MG63 (cell line): ENCODE measurements around the gene PPM1H. TPM values are rescaled to one million over a fixed set of nuclear protein-coding genes. Genes with fewer than 3 reads are reported as not detected.

Experiments
- DNase-seq: peaks from one replicate; pipeline ENCODE4 v3.0.0-alpha.2; 2020
- H3K27me3 ChIP-seq: fragments of 250-450 bp; sonication (Bioruptor Pico); 2 replicates; pipeline ENCODE4 v1.5.1; 2020; ENCODE audit warnings: mild to moderate bottlenecking, moderate library complexity
- H3K36me3 ChIP-seq: fragments of 250-450 bp; sonication (Bioruptor Pico); 2 replicates; pipeline ENCODE4 v1.5.1; 2020; ENCODE audit warnings: mild to moderate bottlenecking, moderate library complexity
- H3K4me3 ChIP-seq: fragments of 250-450 bp; sonication (Bioruptor Pico); 2 replicates; pipeline ENCODE4 v1.5.1; 2020; ENCODE audit warnings: mild to moderate bottlenecking, moderate library complexity
- H3K9me3 ChIP-seq: fragments of 250-450 bp; sonication (Bioruptor Pico); 2 replicates; pipeline ENCODE4 v1.5.1; 2020; ENCODE audit warnings: mild to moderate bottlenecking, moderate library complexity
- total RNA-seq: library from RNA; depleted of rRNA; stranded (reverse); fragments of >200 nt; shearing (Covaris generic); gene quantifications from 2 replicates; pipeline ENCODE4 v1.2.3, GENCODE V29; 2014; ENCODE audit warnings: low replicate concordance

The PPM1H gene
- total RNA-seq, 1 experiment from 2014 or later = 4.0 TPM

DNA sequence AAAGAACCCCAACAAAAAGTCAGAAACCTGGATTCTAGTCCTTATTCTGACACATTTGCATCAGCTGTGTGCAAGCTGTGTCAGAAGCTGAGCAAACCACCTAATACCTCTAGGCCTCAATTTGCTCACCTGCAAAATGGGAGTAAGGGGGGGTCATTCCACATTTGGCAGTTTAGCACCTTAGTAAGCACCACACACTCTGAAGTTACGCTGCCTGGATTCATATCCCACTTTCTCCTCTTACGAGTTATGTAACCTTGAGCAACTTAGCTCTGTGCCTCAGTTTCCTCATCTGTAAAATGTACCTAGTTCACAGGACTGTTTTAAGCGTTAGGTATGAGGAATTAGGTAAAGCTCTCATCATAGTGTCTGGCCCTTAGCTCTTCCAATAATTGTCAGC, 218.9 kb downstream of the PPM1H start:
- H3K4me3 ChIP-seq = no peak overlapping the region

DNA sequence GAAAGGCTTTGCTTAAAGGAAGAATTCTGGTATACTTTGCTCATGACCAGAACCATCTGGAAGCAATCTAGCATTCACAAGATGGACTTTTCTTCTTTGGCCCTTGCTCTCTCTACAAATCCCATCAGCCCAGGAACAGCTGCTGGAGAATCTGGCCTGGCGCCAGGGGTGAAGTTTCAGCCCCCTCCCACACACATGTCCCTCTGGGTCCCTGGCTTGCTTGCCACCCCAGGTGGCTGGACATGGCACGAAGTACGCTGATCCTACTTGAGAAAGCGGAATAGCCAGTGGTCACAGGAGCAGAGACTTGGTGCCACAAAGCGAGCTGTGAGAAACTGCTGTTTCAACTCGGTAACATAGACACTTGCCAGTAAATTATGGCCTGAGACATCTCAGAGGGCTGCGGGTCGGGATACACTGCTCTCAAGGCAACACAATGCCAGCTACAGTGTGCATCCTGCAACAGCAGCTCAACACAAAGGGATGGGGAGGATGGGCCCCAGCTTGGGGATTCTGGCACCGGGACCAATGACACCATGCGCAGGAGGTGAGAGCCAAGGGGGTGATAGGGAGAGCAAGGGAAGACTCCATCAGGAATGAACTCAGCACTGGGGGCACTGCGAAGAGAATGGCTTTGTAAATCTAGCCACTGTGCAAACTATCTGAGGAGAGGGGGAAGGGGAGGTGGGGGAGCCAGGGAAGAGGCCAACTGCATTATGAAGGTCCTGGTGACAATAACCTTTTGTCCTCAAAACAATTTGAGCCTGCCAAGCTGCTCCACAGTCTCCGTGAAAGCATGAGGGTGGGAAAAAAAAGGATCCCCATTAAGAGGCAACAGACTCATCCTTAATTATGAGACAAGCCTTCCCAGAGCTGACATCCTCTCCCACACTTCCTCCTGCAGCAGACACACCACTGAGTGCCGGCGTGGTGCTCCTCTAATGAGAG, 219.9 kb downstream of the PPM1H start:
- no peaks in the 10 kb centered on the region; the same call in 1 of the 2 replicates for H3K9me3 ChIP-seq
- no peaks in the 10 kb centered on the region for H3K27me3 ChIP-seq
- no peak overlapping the region for H3K4me3 ChIP-seq
- H3K36me3 ChIP-seq = 0 out of 2 replicates have a peak, but pooled peaks cover 3% of the 10 kb centered on the region
- DNase-seq = peak; percentile 47

More for the DNA sequence above, 218.9 kb downstream of the PPM1H start:
- H3K9me3 ChIP-seq = no peaks in the 10 kb centered on the region; the same call in 1 of the 2 replicates
- H3K27me3 ChIP-seq = no peaks in the 10 kb centered on the region
- H3K36me3 ChIP-seq = 0 out of 2 replicates have a peak, but pooled peaks cover 3% of the 10 kb centered on the region
- DNase-seq = no peak

DNA sequence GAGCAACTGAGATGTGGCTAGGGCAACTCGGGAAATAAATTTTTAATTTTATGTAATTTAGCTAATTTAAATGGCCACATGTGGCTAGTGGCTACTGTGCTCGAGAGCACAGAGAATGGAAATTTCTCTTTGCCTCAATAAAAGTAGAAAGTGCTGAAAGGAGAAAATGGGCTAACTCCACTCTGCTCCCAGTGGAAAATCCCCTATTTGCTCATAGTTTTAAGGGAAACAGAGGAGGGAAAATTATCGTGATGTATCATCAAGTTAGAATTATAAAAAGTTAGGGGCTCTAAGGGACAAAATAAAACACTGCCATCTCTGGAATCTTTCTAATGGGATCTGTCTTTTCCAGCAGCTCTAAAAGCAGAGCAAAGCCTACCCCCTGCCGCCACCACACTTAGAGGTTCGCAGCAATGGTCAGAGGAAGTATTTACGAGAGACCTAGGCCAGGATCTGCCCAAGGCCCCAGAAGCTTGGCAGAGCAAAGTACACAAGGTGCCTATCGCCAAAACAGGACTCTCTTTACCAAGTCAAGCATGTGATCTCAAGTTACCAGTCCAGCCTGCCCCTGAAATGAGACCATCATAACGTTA, 220.7 kb downstream of the PPM1H start:
- Histone ChIP-seq H3K36me3 (0 out of 2 replicates have a peak, but pooled peaks cover 3% of the 10 kb centered on the region), H3K4me3 (no peak overlapping the region), H3K9me3 (no peaks in the 10 kb centered on the region; the same call in 1 of the 2 replicates), H3K27me3 (no peaks in the 10 kb centered on the region)
- DNase-seq = peak; percentile 70

DNA sequence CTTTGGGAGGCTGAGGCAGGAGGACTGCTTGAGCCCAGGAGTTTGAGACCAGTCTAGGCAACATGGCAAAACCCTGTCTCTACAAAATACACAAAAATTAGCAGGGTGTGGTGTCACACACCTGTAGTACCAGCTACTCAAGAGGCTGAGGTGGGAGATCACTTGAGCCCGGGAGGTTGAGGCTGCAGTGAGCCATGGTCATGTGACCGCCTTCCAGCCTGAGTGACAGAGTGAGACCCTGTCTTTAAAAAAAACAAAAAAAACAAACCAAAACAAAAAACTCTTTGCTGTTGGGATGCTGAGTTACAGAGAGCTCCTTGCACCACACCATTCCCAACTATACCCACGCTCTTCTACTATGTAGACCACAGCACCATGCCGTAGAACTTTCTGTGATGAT, 221.2 kb downstream of the PPM1H start:
- Histone ChIP-seq H3K36me3 (0 out of 2 replicates have a peak, but pooled peaks cover 3% of the 10 kb centered on the region), H3K9me3 (no peaks in the 10 kb centered on the region), H3K27me3 (no peaks in the 10 kb centered on the region), H3K4me3 (no peak overlapping the region)
- no peak for DNase-seq

DNA sequence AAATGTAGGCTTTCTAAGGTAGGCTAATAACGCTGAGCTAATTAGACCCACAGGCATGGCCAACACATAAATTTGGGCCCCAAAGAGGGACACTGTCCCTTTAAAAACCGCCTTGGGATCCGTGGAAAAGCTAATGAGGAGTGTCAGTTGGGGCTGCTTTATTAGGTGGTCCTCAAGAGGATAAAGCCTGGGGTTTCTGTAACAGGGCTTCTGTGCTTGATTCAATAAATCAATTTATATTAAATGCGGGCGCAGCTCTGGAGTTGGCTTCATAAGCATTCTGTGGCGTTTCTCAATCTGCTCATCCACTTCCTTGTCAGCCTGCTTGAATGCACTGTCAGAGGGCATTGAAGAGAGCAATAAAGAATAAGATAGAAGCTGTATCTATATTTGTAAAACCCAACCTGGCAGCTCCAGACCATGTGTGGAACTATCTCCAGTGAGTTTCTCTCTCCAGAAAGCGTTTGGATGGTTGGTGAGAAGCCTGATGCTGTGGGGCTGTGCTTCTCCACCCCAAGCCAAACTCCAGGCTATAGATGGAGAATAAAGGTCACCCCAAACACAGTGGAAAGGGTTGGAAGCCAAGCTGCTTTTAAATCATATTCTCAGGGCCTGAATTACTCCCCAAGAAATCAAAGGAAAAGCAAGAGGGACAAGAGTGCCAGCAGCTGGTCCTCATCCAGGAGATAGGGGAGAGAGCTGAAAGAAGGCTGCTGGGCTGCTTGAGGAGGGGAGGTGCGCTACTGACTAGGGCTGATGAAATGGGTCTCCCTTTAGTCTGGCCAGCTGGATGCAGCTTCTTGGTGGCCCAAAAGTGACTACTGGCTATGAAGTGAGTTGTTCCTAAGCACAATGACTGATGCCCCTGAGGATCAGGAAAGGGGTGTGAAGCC, 222.0 kb downstream of the PPM1H start:
- Histone ChIP-seq H3K27me3 (no peaks in the 10 kb centered on the region), H3K36me3 (0 out of 2 replicates have a peak, but pooled peaks cover 3% of the 10 kb centered on the region), H3K9me3 (no peaks in the 10 kb centered on the region), H3K4me3 (no peak overlapping the region)
- no peak for DNase-seq

DNA sequence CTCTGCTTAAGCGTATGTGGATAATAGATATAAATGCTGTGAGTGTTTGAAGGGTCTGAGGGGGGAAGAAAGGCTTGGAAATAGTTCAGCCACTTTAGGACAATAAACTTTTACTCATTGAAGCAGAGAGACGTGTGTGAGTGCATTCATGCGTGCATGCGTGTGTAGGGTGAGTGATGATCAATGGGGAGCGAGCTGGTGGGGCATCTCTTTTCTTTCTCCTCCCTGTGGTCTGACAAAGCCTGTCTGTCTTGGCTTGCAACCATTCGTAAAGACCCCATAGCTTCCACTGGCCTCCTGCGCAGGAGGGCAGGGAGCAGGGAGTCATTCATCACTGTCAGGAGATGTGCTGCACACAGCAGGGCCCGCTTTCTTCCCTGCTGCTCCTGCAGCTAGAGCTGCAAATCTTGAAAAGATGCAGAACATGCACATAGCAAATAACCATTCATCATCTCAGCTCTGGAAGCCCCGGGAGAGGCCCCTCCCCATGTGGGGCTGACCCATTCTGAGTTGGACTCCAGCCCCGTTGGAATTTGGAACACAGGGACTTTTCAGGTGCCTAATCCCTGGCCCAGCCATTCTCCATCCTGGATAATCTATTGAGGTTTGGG, 223.2 kb downstream of the PPM1H start:
- no peak for DNase-seq

DNA sequence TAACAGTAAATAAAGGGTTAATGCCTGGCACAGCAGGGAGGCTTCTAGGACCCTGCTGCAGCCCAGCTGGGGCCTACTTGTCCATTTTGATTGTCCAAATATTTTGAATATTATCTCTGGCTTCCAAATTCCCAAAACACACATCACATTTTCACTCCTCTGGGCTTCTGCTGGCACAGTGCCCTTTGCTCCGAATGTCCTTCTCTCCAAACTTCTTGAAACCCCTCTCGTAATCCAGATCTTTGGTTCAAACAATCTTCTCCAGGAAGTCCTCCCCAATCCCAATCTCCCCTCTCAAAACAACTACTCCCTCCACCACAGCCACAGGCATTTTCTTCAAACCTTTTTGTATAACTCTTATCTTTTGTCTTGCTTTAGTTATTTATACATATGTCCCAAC, 225.6 kb downstream of the PPM1H start:
- H3K4me3 ChIP-seq = no peak overlapping the region
- DNase-seq = no peak

More for the DNA sequence above, 223.2 kb downstream of the PPM1H start:
- Histone ChIP-seq H3K4me3 (no peak overlapping the region), H3K27me3 (no peaks in the 10 kb centered on the region), H3K36me3 (0 out of 2 replicates have a peak, but pooled peaks cover 3% of the 10 kb centered on the region), H3K9me3 (no peaks in the 10 kb centered on the region)

DNA sequence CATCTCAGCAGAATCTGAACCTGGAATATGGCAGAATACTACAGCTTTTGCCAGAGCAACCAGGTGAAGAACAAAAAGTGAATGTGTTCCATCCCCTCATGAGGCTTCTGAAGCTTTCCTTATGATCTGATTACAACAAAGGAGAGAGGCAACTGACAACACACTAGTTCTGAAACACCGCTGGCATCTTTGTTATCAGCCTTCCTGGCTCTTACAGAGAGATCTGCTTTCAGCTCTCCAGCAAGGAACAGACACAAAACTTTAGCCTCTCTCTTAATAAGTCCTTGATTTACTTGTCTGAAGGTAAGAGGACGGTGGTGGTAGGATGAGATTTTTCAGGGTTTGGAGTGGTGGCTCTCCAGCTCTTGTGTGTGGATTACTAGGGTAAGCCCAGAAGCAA, 227.0 kb downstream of the PPM1H start:
- H3K9me3 ChIP-seq = no peaks in the 10 kb centered on the region
- DNase-seq = no peak

More for the DNA sequence above, 225.6 kb downstream of the PPM1H start:
- no peaks in the 10 kb centered on the region for H3K9me3 ChIP-seq
- no peaks in the 10 kb centered on the region for H3K27me3 ChIP-seq
- H3K36me3 ChIP-seq = no peaks in the 10 kb centered on the region

DNA sequence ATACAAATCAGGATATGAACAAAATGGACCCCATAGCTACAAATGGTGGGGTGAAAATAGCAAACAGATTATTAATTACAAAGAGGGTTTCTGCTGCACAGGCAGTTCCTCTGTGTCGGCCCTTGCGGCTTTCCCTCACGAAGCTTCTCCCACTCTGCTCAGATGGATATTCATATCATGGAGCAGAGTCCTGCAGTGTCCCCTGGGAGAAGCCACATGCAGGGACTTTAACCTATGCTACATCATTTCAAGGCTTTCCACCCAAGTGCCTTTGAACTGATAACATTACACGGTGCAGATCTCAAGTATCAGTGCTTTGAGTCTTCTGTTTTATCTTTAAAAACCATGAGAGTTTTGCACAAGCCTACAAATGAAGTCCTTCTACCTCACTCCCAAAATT, 229.1 kb downstream of the PPM1H start:
- Histone ChIP-seq H3K9me3 (no peaks in the 10 kb centered on the region), H3K36me3 (no peaks in the 10 kb centered on the region), H3K27me3 (no peaks in the 10 kb centered on the region), H3K4me3 (no peak overlapping the region)
- no peak for DNase-seq

More for the DNA sequence above, 227.0 kb downstream of the PPM1H start:
- no peak overlapping the region for H3K4me3 ChIP-seq
- H3K36me3 ChIP-seq = no peaks in the 10 kb centered on the region
- no peaks in the 10 kb centered on the region for H3K27me3 ChIP-seq

DNA sequence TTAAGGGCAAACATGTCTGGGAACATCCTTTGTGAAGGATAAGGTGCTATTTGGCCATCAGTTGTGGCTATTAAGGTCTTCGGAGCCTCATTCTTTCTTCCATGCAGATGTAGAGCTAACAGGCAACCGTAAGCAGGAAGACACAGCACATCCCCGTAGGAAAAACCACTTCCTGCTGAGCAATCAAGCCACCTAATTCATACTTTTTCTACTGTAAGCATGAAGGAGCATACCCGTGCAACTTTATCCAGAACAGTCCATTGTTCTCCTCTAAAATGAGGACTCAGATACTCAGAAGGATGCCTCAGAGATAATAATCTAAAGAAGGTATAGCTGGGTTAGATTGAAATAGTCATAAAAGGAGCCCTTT, 232.0 kb downstream of the PPM1H start:
- Histone ChIP-seq H3K9me3 (no peaks in the 10 kb centered on the region), H3K4me3 (no peak overlapping the region), H3K27me3 (no peaks in the 10 kb centered on the region), H3K36me3 (no peaks in the 10 kb centered on the region)
- no peak for DNase-seq

DNA sequence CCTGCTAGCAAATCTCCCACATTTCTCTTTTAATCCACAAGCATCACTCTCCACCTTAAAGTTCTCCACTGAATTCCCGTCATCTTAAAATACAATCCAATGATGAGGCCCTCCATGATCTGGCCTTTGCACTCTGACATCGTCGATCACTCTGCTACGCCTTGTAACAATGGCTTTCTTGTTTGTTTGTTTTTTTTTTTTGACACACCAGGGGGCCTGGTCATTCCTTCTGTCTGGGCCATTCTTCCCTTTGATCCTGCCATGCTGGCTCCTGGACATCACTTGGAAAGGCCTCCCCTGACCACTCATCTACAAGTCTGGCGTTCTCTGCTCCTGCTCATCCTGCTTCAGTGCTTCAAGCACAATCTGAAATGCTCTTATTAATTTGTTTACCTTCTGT, 233.5 kb downstream of the PPM1H start:
- no peak overlapping the region for H3K4me3 ChIP-seq
- no peaks in the 10 kb centered on the region for H3K27me3 ChIP-seq
- no peaks in the 10 kb centered on the region for H3K36me3 ChIP-seq
- DNase-seq = no peak
- H3K9me3 ChIP-seq = no peaks in the 10 kb centered on the region; the same call in 1 of the 2 replicates

DNA sequence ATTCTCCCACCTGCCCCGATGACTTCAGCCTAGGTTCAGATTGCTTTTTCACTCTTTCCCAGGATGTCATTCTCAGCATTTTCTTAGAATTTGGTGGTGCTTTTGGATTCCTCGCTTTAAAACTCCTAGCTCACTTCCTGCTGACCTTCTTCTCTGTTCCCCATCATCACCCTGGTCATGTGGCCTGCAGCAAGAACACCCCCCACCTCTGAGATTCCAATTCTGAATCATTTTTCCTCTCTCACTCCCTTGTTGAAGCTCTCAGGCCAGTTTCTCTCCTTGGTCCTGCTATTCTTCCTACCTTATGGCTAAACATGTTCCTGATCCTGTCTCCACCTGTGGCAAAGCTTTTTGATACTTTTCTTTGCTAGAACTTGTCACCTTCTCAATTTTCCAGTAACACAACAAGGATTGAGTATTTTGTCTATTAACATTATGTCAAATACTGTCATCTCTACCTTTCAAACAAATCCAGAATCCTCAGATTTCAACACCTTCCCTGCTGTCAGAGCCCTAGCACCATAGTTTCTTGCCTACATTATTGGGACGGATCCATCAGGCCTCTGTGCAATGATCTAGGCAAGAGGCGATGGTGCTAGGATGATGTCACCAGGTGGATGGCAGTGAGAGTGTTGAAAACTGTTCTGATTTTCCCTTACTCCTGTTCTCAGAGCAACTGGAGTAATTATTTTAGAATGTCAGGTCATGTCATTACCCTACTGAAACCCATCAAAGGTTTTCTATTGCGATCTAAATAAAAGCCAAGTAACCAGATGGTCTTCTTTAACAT, 234.7 kb downstream of the PPM1H start:
- no peak for DNase-seq
- H3K27me3 ChIP-seq = no peaks in the 10 kb centered on the region
- H3K36me3 ChIP-seq = no peaks in the 10 kb centered on the region
- H3K4me3 ChIP-seq = no peak overlapping the region
- no peaks in the 10 kb centered on the region; the same call in 1 of the 2 replicates for H3K9me3 ChIP-seq

DNA sequence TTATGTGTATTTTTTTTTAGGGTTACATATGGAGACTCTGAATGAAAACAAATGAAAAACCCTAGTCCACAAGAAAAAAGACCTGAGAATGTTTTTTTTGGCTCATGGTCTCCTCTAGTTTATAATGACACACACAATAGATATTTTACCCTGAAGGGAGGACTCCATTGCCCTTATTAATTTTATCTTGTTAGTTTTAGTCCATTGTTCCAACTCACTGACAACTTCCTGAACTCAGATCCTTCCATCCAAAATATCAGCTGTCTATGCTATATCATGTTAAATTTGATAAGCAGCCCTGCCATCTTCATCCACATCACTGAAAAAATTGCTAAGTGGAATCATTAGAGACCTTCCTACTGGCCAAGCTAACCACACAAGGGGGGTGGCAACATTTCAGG, 236.2 kb downstream of the PPM1H start:
- Histone ChIP-seq H3K4me3 (no peak overlapping the region), H3K36me3 (no peaks in the 10 kb centered on the region), H3K27me3 (no peaks in the 10 kb centered on the region), H3K9me3 (no peaks in the 10 kb centered on the region; the same call in 1 of the 2 replicates)
- no peak for DNase-seq

DNA sequence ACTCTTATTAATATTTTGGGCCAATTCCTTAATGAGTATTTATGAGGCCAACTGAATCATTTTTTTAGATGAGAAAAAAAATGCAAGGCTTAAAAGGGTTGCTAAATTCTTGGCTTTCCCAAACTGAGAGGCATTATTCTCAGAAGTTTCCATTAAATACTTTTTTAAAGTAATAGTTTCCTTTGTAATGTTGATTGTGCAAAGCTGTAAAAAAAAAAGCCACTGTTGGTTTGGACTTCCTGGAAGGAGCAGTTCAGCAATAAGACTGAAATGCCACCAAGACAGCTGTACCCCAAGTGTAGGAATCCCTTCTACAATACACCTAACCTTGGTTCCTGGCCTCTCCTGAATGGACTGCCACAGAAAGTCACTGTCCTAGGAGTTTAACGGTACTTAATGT, 237.1 kb downstream of the PPM1H start:
- DNase-seq = no peak
- no peaks in the 10 kb centered on the region for H3K27me3 ChIP-seq
- H3K4me3 ChIP-seq = no peak overlapping the region
- H3K9me3 ChIP-seq = no peaks in the 10 kb centered on the region; the same call in 1 of the 2 replicates
- no peaks in the 10 kb centered on the region for H3K36me3 ChIP-seq

DNA sequence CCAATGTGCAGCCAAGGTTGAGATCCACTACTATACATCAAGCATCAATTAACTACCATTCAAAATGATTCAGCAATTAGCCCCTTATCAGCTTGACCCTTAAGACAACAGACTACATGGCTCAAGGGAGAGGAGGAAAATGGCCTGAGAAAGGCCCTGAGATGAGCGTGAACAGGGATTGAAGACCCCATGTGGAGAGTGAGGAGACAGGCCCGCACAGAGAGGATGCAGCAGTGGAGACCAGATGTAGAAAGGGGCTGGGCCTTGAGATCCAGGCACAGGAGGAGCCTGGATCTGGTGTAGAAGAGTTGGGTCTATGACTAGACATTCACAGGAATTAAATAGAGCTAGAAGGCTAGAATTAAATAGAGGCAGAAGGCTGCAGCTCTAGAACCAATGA, 239.3 kb downstream of the PPM1H start:
- Histone ChIP-seq H3K9me3 (no peaks in the 10 kb centered on the region; the same call in 1 of the 2 replicates), H3K27me3 (no peaks in the 10 kb centered on the region), H3K36me3 (no peaks in the 10 kb centered on the region), H3K4me3 (no peak overlapping the region)
- no peak for DNase-seq
